ENCODE measurements around the gene GRK1. TPM values are rescaled to one million over a fixed set of nuclear protein-coding genes. Genes with fewer than 3 reads are reported as not detected.

The GRK1 gene
- total RNA-seq, 1 donor from 2014 or later = not detected

- Mint-ChIP-seq H3K9me3 (ENCODE audit: unreplicated experiment) (no peaks in the 10 kb centered on the region), H3K4me3 (ENCODE audit: unreplicated experiment) (no peak overlapping the region), H3K27ac (ENCODE audit: unreplicated experiment) (no peak overlapping the region), H3K4me1 (ENCODE audit: low read depth, unreplicated experiment) (no peaks in the 10 kb centered on the region), H3K27me3 (ENCODE audit: low read depth, unreplicated experiment) (no peaks in the 10 kb centered on the region), H3K36me3 (ENCODE audit: low read depth, unreplicated experiment) (peaks cover 26% of the 10 kb centered on the region)
- TF ChIP-seq CTCF (IDR thresholded peaks at IDR 0.05; ENCODE audit: insufficient read depth, low read depth, low read length) = no peak
- TF ChIP-seq EZH2 (IDR thresholded peaks at IDR 0.05; ENCODE audit: insufficient read depth, low read length) = no peak
- H3K9ac ChIP-seq (ENCODE audit: low read length) = no peak overlapping the region
- peaks cover 29% of the 10 kb centered on the region for H3K36me3 ChIP-seq (ENCODE audit: insufficient read depth, low read length)
- FAIRE-seq = no peak
- H3K27me3 ChIP-seq (ENCODE audit: insufficient read depth, low read length) = no peaks in the 10 kb centered on the region
- H3K9me3 ChIP-seq (ENCODE audit: insufficient read depth, low read depth, low read length) = no peaks in the 10 kb centered on the region
- H3K4me1 ChIP-seq (ENCODE audit: insufficient read depth, low read length) = no peaks in the 10 kb centered on the region
- H3K79me2 ChIP-seq (ENCODE audit: insufficient read depth, low read length) = peaks cover 39% of the 10 kb centered on the region
- no peak overlapping the region for H3K4me3 ChIP-seq (ENCODE audit: insufficient read depth, low read depth, low read length)
- H2AFZ ChIP-seq (ENCODE audit: low read depth, low read length) = no peak overlapping the region
- DNase-seq (ENCODE audit: low read depth) = no peak
- H4K20me1 ChIP-seq (ENCODE audit: insufficient read depth, low read length) = peaks cover 38% of the 10 kb centered on the region
- H3K27ac ChIP-seq (ENCODE audit: low read depth, low read length) = no peak overlapping the region
- H3K4me2 ChIP-seq (ENCODE audit: low read length) = no peak overlapping the region
Observed at GRCh38 chr13:113632706-113633484, 34.1 kb upstream of the GRK1 start.

GRCh38 chr13:113633485-113633873 is 33.5 kb upstream of the GRK1 start:
- H3K27ac ChIP-seq (ENCODE audit: low read depth, low read length) = no peak overlapping the region
- H3K27me3 Mint-ChIP-seq (ENCODE audit: low read depth, unreplicated experiment) = no peaks in the 10 kb centered on the region
- peaks cover 34% of the 10 kb centered on the region for H3K79me2 ChIP-seq (ENCODE audit: insufficient read depth, low read length)
- H3K27me3 ChIP-seq (ENCODE audit: insufficient read depth, low read length) = no peaks in the 10 kb centered on the region
- H3K4me3 Mint-ChIP-seq (ENCODE audit: unreplicated experiment) = no peak overlapping the region
- H3K4me1 ChIP-seq (ENCODE audit: insufficient read depth, low read length) = no peaks in the 10 kb centered on the region
- no peak overlapping the region for H3K4me2 ChIP-seq (ENCODE audit: low read length)
- H3K36me3 ChIP-seq (ENCODE audit: insufficient read depth, low read length) = peaks cover 35% of the 10 kb centered on the region
- no peak overlapping the region for H3K4me3 ChIP-seq (ENCODE audit: insufficient read depth, low read depth, low read length)
- TF ChIP-seq EZH2 (IDR thresholded peaks at IDR 0.05; ENCODE audit: insufficient read depth, low read length) (no peak), CTCF (IDR thresholded peaks at IDR 0.05; ENCODE audit: insufficient read depth, low read depth, low read length) (no peak)
- no peak overlapping the region for H2AFZ ChIP-seq (ENCODE audit: low read depth, low read length)
- FAIRE-seq (no peak), DNase-seq (ENCODE audit: low read depth) (no peak)
- H3K27ac Mint-ChIP-seq (ENCODE audit: unreplicated experiment) = no peak overlapping the region
- H4K20me1 ChIP-seq (ENCODE audit: insufficient read depth, low read length) = peaks cover 32% of the 10 kb centered on the region
- no peaks in the 10 kb centered on the region for H3K9me3 ChIP-seq (ENCODE audit: insufficient read depth, low read depth, low read length)
- peaks cover 25% of the 10 kb centered on the region for H3K36me3 Mint-ChIP-seq (ENCODE audit: low read depth, unreplicated experiment)
- no peaks in the 10 kb centered on the region for H3K9me3 Mint-ChIP-seq (ENCODE audit: unreplicated experiment)
- no peak overlapping the region for H3K9ac ChIP-seq (ENCODE audit: low read length)
- no peaks in the 10 kb centered on the region for H3K4me1 Mint-ChIP-seq (ENCODE audit: low read depth, unreplicated experiment)
